CD4-positive, CD25-positive, alpha-beta regulatory T cell (primary cell): ENCODE results near the gene DPYSL4. TPM values are rescaled to one million over a fixed set of nuclear protein-coding genes. Genes with fewer than 3 reads are reported as not detected.
A peak's percentile ranks its signal among the peaks of the same experiment; 100 is the strongest.

Source experiments
- ATAC-seq, 2 donors: fragments of 150-1000 bp; cut with Tn5 transposase; one replicate each; pipeline ENCODE4 v1.10.0; 2021; ENCODE audit warnings: low read depth in 2 of 2, moderate number of reproducible peaks in 2 of 2, moderate library complexity in 1 of 2
- DNase-seq, 3 donors: peaks; one replicate each; pipeline versions ENCODE4 v3.0.0 to v3.0.0-alpha.2; 2012 to 2022; ENCODE audit warnings: mixed read lengths in 1 of 3
- H3K27ac ChIP-seq: one replicate; pipeline ENCODE4 v1.7.0; 2013; ENCODE audit warnings: mild to moderate bottlenecking, low read length; ENCODE audit not compliant: insufficient read depth, poor library complexity, severe bottlenecking
- H3K27me3 ChIP-seq: one replicate; pipeline ENCODE4 v1.7.0; 2013; ENCODE audit warnings: low read length; ENCODE audit not compliant: control insufficient read depth, insufficient read depth
- H3K36me3 ChIP-seq: one replicate; pipeline ENCODE4 v1.7.0; 2013; ENCODE audit warnings: mild to moderate bottlenecking, low read length, moderate library complexity; ENCODE audit not compliant: control insufficient read depth, insufficient read depth
- H3K4me1 ChIP-seq: 2 replicates; pipeline ENCODE4 v1.7.0; 2013; ENCODE audit warnings: mild to moderate bottlenecking, low read length; ENCODE audit not compliant: insufficient read depth, control insufficient read depth, poor library complexity, severe bottlenecking
- H3K4me3 ChIP-seq: one replicate; pipeline ENCODE4 v1.7.0; 2013; ENCODE audit warnings: low read depth, mild to moderate bottlenecking, low read length, moderate library complexity
- H3K9me3 ChIP-seq, 2 experiments: 1 replicate in 1 of 2; 2 replicates in 1 of 2; pipeline ENCODE4 v1.7.0; 2013; ENCODE audit warnings: low read length in 2 of 2, mild to moderate bottlenecking in 1 of 2, moderate library complexity in 1 of 2; ENCODE audit not compliant: control insufficient read depth in 2 of 2
- H3K27ac Mint-ChIP-seq, 3 donors: one replicate each; pipeline ENCODE4 v1.8.0; 2020 to 2022; ENCODE audit warnings: mild to moderate bottlenecking in 3 of 3, mixed read lengths in 3 of 3, moderate library complexity in 2 of 3
- H3K27me3 Mint-ChIP-seq: one replicate; pipeline ENCODE4 v1.8.0; 2022; ENCODE audit warnings: mild to moderate bottlenecking, mixed read lengths
- H3K36me3 Mint-ChIP-seq: one replicate; pipeline ENCODE4 v1.8.0; 2020; ENCODE audit warnings: mixed read lengths
- H3K4me1 Mint-ChIP-seq, 4 donors: one replicate each; pipeline ENCODE4 v1.8.0; 2020 to 2022; ENCODE audit warnings: mixed read lengths in 4 of 4, mild to moderate bottlenecking in 1 of 4
- H3K4me3 Mint-ChIP-seq, 4 donors: one replicate each; pipeline ENCODE4 v1.8.0; 2020 to 2022; ENCODE audit warnings: mild to moderate bottlenecking in 4 of 4, mixed read lengths in 4 of 4, moderate library complexity in 3 of 4
- H3K9me3 Mint-ChIP-seq, 7 donors: one replicate each; pipeline ENCODE4 v1.8.0; 2020 to 2022; ENCODE audit warnings: mixed read lengths in 7 of 7, mild to moderate bottlenecking in 3 of 7, moderate library complexity in 2 of 7
- polyA plus RNA-seq, 4 donors: library from polyadenylated mRNA; unstranded; fragments of 300-500 nt; fragmentation: Illumina TruSeq; gene quantifications; one replicate each; pipeline ENCODE4 v1.2.3, GENCODE V29; 2021
- total RNA-seq: library from RNA; stranded (reverse); gene quantifications from one replicate; pipeline ENCODE4 v1.2.3, GENCODE V29; 2022

The DPYSL4 gene
- total and polyA plus RNA-seq, 5 donors from 2014 or later: 1.2 to 1.9 TPM; not detected in 3

- Mint-ChIP-seq H3K4me3 (no peak overlapping the region), H3K27me3 (no peaks in the 10 kb centered on the region), H3K27ac (no peak overlapping the region), H3K4me1 (peaks cover 0 to 6% (median 0%) of the 10 kb centered on the region in 4 donors), H3K36me3 (no peaks in the 10 kb centered on the region), H3K9me3 (peaks cover 0 to 3% (median 0%) of the 10 kb centered on the region in 7 donors)
- DNase-seq (no peak), ATAC-seq (no peak)
- Histone ChIP-seq H3K4me1 (no peaks in the 10 kb centered on the region), H3K36me3 (no peaks in the 10 kb centered on the region), H3K27me3 (no peaks in the 10 kb centered on the region), H3K4me3 (no peak overlapping the region), H3K27ac (no peak overlapping the region), H3K9me3 (no peaks in the 10 kb centered on the region)
Observed at GRCh38 chr10:132152896-132153580, 33.7 kb upstream of the DPYSL4 start.

GRCh38 chr10:132153616-132154217 lies 33.0 kb upstream of the DPYSL4 start:
- no peaks in the 10 kb centered on the region for H3K36me3 ChIP-seq
- H3K27ac ChIP-seq: no peak overlapping the region
- H3K9me3 Mint-ChIP-seq: peaks cover 0 to 3% (median 0%) of the 10 kb centered on the region in 7 donors
- no peak overlapping the region for H3K4me3 Mint-ChIP-seq
- no peaks in the 10 kb centered on the region for H3K27me3 Mint-ChIP-seq
- no peaks in the 10 kb centered on the region for H3K27me3 ChIP-seq
- no peak for ATAC-seq
- H3K27ac Mint-ChIP-seq: no peak overlapping the region
- H3K9me3 ChIP-seq: no peaks in the 10 kb centered on the region
- DNase-seq: no peak
- no peaks in the 10 kb centered on the region for H3K4me1 ChIP-seq
- peaks cover 0 to 9% (median 0%) of the 10 kb centered on the region in 4 donors for H3K4me1 Mint-ChIP-seq
- no peaks in the 10 kb centered on the region for H3K36me3 Mint-ChIP-seq
- no peak overlapping the region for H3K4me3 ChIP-seq

GRCh38 chr10:132154440-132154839 lies 32.3 kb upstream of the DPYSL4 start:
- no peak for ATAC-seq
- Histone ChIP-seq H3K27me3 (no peaks in the 10 kb centered on the region), H3K27ac (no peak overlapping the region), H3K4me3 (no peak overlapping the region), H3K36me3 (no peaks in the 10 kb centered on the region), H3K9me3 (no peaks in the 10 kb centered on the region), H3K4me1 (no peaks in the 10 kb centered on the region)
- H3K36me3 Mint-ChIP-seq: no peaks in the 10 kb centered on the region
- H3K4me1 Mint-ChIP-seq: peaks cover 0 to 16% (median 0%) of the 10 kb centered on the region in 4 donors
- H3K27me3 Mint-ChIP-seq: no peaks in the 10 kb centered on the region
- DNase-seq: no peak
- H3K27ac Mint-ChIP-seq: no peak overlapping the region
- no peak overlapping the region for H3K4me3 Mint-ChIP-seq
- peaks cover 0 to 3% (median 0%) of the 10 kb centered on the region in 7 donors for H3K9me3 Mint-ChIP-seq

GRCh38 chr10:132154931-132155330 lies 31.8 kb upstream of the DPYSL4 start:
- H3K27me3 Mint-ChIP-seq: no peaks in the 10 kb centered on the region
- H3K4me3 Mint-ChIP-seq: no peak overlapping the region
- H3K36me3 Mint-ChIP-seq: no peaks in the 10 kb centered on the region
- ATAC-seq (no peak), DNase-seq (no peak)
- H3K9me3 Mint-ChIP-seq: peaks cover 0 to 3% (median 0%) of the 10 kb centered on the region in 7 donors
- no peaks in the 10 kb centered on the region for H3K9me3 ChIP-seq
- no peak overlapping the region for H3K4me3 ChIP-seq
- H3K27me3 ChIP-seq: no peaks in the 10 kb centered on the region
- H3K4me1 Mint-ChIP-seq: peaks cover 0 to 16% (median 0%) of the 10 kb centered on the region in 4 donors
- no peaks in the 10 kb centered on the region for H3K36me3 ChIP-seq
- peaks cover 3% of the 10 kb centered on the region for H3K4me1 ChIP-seq
- no peak overlapping the region for H3K27ac ChIP-seq
- H3K27ac Mint-ChIP-seq: no peak overlapping the region

GRCh38 chr10:132155723-132156381 lies 30.9 kb upstream of the DPYSL4 start:
- H3K9me3 Mint-ChIP-seq: peaks cover 0 to 3% (median 0%) of the 10 kb centered on the region in 7 donors
- ATAC-seq (no peak), DNase-seq (no peak)
- Histone ChIP-seq H3K36me3 (no peaks in the 10 kb centered on the region), H3K27me3 (no peaks in the 10 kb centered on the region), H3K4me3 (no peak overlapping the region), H3K4me1 (peaks cover 3% of the 10 kb centered on the region), H3K27ac (no peak overlapping the region), H3K9me3 (no peaks in the 10 kb centered on the region)
- H3K4me1 Mint-ChIP-seq: peaks cover 0 to 16% (median 0%) of the 10 kb centered on the region in 4 donors
- H3K36me3 Mint-ChIP-seq: no peaks in the 10 kb centered on the region
- no peak overlapping the region for H3K27ac Mint-ChIP-seq
- no peak overlapping the region for H3K4me3 Mint-ChIP-seq
- H3K27me3 Mint-ChIP-seq: no peaks in the 10 kb centered on the region

GRCh38 chr10:132156382-132156781 lies 30.4 kb upstream of the DPYSL4 start:
- Mint-ChIP-seq H3K27me3 (no peaks in the 10 kb centered on the region), H3K36me3 (no peaks in the 10 kb centered on the region), H3K9me3 (peaks cover 0 to 3% (median 0%) of the 10 kb centered on the region in 7 donors), H3K4me3 (no peak overlapping the region), H3K4me1 (peaks cover 0 to 16% (median 0%) of the 10 kb centered on the region in 4 donors), H3K27ac (no peak overlapping the region)
- ATAC-seq (no peak), DNase-seq (no peak)
- H3K9me3 ChIP-seq: no peaks in the 10 kb centered on the region
- H3K27me3 ChIP-seq: no peaks in the 10 kb centered on the region
- no peaks in the 10 kb centered on the region for H3K36me3 ChIP-seq
- H3K27ac ChIP-seq: no peak overlapping the region
- H3K4me3 ChIP-seq: no peak overlapping the region
- peaks cover 3% of the 10 kb centered on the region for H3K4me1 ChIP-seq

- H3K27me3 ChIP-seq: no peaks in the 10 kb centered on the region
- Mint-ChIP-seq H3K4me3 (peak overlapping the region in 1 of 4 donors; percentile 43), H3K27ac (peak overlapping the region in 1 of 3 donors; percentile 95), H3K4me1 (peaks cover 0 to 20% (median 2%) of the 10 kb centered on the region in 4 donors), H3K9me3 (peaks cover 0 to 4% (median 0%) of the 10 kb centered on the region in 7 donors), H3K27me3 (no peaks in the 10 kb centered on the region), H3K36me3 (no peaks in the 10 kb centered on the region)
- no peaks in the 10 kb centered on the region for H3K36me3 ChIP-seq
- DNase-seq (no peak), ATAC-seq (no peak)
- peaks cover 8% of the 10 kb centered on the region for H3K4me1 ChIP-seq
- H3K4me3 ChIP-seq: no peak overlapping the region
- no peaks in the 10 kb centered on the region for H3K9me3 ChIP-seq
- no peak overlapping the region for H3K27ac ChIP-seq
Observed at GRCh38 chr10:132157101-132157500, 29.6 kb upstream of the DPYSL4 start.
